HL-60 (cell line): Measurements from ENCODE around the gene EIF2B5.

Source experiments
- POLR2AphosphoS5 ChIP-seq: IDR thresholded peaks from 2 replicates; pipeline ENCODE4 v1.6.1; 2012; ENCODE audit warnings: low read depth
- TF ChIP-seq, protein P1 (sequence below): IDR thresholded peaks from one replicate; pipeline ENCODE4 v1.5.1; 2011; ENCODE audit warnings: low read length, control low read depth, inconsistent platforms; ENCODE audit not compliant: insufficient read depth
- TF ChIP-seq, protein P2 (sequence below): IDR thresholded peaks from 2 replicates; pipeline ENCODE4 v1.6.1; 2012; ENCODE audit warnings: low read depth; ENCODE audit not compliant: insufficient replicate concordance

DNA sequence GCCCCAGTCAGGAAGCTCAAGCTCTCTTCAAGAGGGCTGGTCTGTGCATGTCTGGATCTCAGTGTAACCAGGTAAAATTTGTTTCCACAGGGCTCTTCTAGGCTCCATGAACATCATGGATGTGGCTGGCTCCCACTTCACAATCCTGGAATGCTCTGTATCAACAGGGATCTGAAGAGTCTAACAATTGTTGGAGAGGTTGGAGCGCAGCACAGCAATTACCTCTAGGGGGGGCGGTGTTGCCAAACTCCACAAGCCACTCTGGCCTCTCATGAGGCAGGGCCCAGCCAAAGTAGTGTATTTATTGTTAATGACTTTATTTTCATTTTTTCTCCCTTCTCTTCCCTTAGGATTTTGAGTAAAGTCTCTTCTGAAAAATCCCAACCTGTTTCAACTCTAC lies 6.1 kb upstream of the EIF2B5 start:
- TF ChIP-seq POLR2AphosphoS5, result no peak
- TF ChIP-seq, protein P1, sequence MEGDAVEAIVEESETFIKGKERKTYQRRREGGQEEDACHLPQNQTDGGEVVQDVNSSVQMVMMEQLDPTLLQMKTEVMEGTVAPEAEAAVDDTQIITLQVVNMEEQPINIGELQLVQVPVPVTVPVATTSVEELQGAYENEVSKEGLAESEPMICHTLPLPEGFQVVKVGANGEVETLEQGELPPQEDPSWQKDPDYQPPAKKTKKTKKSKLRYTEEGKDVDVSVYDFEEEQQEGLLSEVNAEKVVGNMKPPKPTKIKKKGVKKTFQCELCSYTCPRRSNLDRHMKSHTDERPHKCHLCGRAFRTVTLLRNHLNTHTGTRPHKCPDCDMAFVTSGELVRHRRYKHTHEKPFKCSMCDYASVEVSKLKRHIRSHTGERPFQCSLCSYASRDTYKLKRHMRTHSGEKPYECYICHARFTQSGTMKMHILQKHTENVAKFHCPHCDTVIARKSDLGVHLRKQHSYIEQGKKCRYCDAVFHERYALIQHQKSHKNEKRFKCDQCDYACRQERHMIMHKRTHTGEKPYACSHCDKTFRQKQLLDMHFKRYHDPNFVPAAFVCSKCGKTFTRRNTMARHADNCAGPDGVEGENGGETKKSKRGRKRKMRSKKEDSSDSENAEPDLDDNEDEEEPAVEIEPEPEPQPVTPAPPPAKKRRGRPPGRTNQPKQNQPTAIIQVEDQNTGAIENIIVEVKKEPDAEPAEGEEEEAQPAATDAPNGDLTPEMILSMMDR, result no peak
- TF ChIP-seq, protein P2, sequence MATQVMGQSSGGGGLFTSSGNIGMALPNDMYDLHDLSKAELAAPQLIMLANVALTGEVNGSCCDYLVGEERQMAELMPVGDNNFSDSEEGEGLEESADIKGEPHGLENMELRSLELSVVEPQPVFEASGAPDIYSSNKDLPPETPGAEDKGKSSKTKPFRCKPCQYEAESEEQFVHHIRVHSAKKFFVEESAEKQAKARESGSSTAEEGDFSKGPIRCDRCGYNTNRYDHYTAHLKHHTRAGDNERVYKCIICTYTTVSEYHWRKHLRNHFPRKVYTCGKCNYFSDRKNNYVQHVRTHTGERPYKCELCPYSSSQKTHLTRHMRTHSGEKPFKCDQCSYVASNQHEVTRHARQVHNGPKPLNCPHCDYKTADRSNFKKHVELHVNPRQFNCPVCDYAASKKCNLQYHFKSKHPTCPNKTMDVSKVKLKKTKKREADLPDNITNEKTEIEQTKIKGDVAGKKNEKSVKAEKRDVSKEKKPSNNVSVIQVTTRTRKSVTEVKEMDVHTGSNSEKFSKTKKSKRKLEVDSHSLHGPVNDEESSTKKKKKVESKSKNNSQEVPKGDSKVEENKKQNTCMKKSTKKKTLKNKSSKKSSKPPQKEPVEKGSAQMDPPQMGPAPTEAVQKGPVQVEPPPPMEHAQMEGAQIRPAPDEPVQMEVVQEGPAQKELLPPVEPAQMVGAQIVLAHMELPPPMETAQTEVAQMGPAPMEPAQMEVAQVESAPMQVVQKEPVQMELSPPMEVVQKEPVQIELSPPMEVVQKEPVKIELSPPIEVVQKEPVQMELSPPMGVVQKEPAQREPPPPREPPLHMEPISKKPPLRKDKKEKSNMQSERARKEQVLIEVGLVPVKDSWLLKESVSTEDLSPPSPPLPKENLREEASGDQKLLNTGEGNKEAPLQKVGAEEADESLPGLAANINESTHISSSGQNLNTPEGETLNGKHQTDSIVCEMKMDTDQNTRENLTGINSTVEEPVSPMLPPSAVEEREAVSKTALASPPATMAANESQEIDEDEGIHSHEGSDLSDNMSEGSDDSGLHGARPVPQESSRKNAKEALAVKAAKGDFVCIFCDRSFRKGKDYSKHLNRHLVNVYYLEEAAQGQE, result no peak
